GM19452 (cell line): ENCODE data around the gene RBM4B.
"Not testable (repeated sequence)": the region's sequence is repeated elsewhere in the genome, so short reads cannot be mapped to it uniquely, and the experiment has no call there.

ENCODE experiments used
- ATAC-seq: cut with Tn5 transposase; IDR thresholded peaks from one replicate; pipeline ENCODE4 v1.9.1; 2021; ENCODE audit not compliant: unreplicated experiment

RBM4B gene, protein sequence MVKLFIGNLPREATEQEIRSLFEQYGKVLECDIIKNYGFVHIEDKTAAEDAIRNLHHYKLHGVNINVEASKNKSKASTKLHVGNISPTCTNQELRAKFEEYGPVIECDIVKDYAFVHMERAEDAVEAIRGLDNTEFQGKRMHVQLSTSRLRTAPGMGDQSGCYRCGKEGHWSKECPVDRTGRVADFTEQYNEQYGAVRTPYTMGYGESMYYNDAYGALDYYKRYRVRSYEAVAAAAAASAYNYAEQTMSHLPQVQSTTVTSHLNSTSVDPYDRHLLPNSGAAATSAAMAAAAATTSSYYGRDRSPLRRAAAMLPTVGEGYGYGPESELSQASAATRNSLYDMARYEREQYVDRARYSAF

DNA sequence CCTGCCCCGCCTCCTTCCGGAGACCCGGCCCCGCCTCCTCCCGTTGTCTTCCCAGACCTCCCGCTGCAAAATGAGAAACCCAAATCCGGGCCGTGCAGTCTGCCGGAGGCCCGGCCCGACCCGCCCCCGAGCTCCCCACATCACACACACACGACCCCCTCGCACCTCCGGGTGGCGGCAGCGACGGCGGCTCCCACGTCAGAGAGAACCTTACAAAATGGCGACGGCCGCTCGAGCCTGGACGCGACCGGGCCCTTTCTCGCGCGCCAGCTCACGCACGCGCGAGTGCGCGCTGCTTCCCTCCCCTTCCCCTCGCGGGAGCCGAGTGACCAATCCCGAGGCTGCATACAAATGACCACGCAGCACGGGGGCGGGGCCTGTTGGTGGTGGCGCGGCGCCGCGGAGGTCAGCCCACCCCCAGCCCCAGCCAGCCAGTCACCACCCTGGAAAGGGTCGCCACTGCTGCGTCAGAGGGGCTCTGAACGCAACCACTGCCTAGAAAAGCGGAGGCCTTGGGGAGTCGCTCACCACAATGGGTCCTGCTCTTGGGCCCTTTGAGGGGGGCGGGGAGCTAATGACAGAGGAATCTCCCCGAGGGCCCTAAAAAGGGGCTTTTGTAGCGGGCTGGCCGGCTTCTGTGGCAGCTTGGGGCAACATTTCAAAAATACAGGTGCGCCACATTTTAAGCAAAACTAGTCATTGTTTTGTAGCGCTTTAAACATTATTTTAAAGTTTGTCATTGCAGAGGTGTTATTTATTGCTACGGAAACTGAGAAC, at the start of gene RBM4B:
Gene RBM4B, minus strand, starts transcription at position 289 of the 777 bp plus-strand sequence. CDS start 808 bp downstream, outside the sequence.
- ATAC-seq: peak; percentile 88

DNA sequence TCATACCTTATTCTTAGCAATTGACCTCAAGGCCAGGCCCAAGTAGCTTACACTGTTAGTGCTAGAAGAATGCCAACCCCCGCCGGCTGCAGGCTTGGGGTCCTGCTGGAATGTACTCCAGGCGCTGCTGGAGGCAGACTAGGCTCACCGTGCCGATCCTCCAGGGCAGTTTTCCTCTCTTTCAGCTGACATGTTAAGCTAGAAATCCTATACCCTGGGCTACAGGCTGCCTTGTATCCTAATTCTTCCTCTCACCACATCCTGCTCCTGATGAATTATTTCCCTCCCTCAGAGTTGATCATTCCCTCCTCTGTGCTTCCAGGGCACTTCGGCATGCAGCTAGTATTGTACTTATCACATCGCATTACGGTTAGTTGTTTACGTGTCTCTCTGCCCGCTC, 48.0 kb upstream of the RBM4B start:
- ATAC-seq: no peak

DNA sequence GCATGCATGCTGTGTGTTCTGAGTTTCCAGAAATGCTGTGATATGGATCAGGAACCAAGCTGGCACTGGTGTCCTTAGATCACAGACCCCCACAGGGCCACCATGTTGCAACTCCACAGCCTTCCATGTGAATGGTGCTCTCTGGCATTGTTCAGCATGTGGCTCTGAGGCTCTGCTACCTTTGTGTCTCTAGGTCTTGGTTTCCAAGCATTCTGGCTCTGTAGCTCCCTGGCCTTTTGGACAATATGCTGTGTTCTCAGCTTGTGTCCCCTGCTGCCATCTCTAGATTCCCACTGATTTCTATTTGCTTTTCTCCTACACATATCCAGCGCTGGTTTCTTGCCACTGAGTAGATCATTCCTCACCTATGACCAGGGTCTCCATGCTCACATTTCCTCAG, 47.4 kb upstream of the RBM4B start:
- no peak for ATAC-seq

DNA sequence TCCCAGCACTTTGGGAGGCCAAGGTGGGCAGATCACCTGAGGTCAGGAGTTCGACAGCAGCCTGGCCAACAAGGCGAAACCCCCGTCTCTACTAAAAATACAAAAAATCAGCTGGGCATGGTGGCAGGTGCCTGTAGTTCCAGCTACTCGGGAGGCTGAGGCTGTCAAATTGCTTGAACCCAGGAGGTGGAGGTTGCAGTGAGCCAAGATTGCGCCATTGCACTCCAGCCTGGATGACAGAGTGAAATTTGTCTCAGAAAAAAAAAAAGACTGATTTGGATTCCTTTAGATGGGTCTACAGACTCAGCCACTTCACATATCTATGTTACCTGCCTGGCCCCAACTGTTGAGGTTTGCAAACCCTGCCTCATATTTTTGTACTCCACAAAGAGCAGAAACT, 46.5 kb upstream of the RBM4B start:
- ATAC-seq: not testable (repeated sequence)

DNA sequence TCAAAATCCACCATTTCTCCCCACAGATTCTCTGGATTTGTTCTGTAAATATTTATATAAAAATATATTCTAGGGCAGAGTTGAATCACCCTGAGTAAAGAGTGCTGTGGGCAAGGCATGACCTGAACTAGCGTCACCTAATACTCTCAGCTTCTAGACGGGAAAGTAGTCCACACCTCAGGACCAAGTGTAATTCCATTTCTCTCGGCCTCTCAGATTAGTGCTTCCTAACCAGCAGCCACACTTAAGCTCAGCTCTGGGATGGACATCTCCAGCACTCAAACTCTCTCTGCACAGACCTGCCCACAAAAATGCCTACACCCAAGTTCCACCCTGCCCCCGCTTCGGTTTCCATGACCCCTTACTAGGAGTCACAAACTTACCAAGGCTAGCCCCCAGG, 46.0 kb upstream of the RBM4B start:
- ATAC-seq: no peak

DNA sequence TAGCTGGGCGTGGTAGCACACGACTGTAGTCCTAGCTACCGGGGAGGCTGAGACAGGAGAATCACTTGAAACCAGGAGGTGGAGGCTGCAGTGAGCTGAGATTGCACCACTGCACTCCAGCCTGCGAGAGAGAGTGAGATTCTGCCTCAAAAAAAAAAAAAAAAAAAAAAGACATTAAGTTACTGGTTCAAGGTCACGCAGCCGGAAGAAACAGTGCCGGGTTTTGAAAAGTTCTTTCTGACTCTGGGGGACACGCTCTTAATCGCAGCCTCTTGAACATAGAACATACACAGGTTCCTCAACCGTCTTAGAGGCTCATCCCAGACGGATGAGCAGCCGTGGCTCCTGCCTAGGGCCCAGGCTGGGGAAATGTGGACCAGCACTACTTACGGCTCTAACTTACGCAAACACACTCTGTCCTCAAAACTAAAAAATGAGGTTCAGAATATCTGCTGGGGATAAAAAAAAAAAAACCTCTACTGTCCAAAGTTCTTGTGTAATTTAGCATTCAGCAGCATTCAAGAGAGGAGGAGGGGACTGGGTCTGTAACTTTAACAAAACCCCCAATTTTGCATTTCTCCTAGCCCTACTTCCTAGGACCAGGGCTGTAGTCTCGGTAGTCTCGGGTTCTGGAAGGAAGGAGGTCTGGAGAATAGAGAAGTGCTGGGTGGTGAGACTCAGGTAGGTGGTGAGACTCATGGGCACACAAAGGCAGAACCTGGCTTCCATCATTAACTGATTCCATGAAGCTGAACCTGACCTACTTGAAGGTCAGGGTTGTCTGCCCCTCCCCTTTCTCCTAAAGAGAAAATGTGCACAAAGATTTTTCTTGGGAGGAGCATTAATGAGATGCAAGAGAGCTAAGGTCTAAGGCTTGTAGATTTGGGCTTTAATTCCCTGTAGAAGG, 45.3 kb upstream of the RBM4B start:
- no peak for ATAC-seq

DNA sequence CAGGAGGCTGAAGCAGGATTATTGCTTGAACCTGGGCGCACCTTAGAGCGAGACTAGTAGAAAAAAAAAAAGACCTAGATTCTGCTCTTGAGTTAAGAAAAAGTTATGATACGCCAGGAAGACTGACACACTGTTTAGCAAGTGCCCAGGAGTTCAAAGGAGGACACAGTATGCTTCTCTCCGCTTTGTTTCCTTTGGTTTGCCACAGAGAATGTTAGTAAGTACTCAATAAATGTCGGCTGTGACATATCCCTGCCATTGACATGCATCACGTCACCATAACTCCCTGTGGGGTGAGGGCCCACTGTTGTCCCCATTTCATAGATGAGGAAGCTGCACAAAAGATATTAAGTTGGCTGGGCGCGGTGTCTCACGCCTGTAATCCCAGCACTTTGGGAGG, 44.3 kb upstream of the RBM4B start:
- no peak for ATAC-seq

DNA sequence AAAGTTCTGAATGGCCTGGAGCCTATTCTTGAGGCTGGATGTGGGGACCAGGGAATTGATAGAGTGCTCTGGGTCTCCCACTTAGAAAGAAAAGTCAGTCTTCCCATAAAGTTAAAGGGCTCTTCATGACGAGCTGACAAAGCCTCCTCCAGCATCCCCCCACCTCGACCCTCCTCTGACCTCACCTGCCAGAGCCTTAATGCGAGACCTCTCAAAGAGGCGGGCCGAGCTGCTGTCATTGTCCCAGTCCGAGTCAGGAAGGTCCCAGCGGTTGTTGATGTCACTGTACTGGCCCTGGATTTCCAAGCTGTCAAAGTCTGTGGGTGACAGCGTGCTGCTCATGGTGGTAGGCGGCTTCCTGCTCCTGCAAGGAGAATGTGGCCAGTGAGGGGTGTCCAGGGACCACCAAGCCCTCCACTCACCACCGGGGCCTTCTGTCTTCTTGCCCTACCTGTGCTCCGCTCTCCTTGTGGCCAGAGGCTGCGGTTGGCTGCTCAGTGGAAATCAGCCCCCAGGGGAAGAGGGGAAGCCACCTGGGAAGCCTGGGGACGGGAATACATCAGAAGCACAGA, 43.3 kb upstream of the RBM4B start:
- no peak for ATAC-seq

DNA sequence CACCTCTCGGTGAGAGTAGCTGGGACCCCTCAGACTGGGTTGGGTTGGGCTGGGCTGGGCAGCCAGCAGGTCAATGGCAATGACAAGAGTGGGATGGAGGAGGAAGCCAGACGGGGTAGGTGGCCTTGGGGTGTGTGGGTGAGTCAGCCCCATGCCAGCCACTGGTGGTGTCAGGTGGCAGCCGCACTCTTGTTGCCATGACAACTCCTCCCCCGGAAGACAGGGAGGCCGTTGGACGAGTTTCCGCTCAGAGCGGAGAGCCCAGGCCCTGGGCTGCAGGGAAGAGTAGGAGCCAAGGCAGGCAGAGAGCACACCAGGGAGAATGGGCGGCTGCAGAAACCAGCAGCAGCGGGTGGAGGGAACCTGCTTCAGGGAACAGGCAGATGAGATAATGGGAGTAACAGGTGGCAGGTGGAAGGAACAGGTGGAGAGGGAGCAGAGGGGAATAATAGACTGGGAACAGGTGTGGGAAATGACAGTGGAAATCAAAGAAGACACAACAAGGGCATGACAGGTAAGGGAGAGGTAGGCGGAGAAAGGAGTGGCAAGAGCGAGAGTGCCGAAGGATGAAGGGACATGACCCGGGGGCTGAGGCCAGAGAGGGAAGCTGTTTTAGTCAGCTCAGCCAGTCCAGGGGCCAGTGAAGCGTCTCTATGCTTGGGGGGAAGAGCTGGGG, 42.7 kb upstream of the RBM4B start:
- no peak for ATAC-seq

DNA sequence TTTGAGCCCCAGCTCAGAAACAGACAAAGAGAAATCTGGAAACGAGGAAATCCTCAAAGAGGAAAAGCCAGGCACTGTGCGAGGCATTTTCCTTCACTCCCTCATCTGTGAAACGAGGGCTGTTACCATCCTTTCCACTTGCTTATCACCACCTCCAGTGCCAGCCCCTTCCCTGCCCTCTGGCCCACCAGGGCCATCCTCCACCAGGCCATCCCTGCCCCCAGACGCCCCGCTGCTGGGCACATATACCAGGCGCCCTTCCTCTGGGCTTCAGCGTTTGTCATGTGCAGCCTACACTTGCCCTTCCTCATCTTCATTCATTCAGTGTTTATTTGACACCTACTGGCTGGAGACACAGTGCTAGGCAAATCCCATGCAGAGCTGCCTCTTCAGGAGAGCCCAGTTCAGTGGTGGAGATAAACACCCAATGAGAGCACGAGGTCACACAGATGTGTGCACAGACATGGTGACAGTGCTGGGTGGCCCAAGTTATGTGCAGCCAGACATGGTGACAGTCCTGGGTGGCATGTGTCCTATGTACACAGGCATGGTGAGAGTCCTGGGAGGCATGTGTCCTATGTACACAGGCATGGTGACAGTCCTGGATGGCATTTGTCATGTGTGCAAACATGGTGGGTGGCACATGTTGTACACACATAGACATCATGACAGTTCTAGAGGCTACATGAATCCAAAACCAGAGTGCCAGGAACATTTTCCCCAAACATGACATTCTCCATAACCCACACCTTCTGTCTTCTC, 41.6 kb upstream of the RBM4B start:
- no peak for ATAC-seq

DNA sequence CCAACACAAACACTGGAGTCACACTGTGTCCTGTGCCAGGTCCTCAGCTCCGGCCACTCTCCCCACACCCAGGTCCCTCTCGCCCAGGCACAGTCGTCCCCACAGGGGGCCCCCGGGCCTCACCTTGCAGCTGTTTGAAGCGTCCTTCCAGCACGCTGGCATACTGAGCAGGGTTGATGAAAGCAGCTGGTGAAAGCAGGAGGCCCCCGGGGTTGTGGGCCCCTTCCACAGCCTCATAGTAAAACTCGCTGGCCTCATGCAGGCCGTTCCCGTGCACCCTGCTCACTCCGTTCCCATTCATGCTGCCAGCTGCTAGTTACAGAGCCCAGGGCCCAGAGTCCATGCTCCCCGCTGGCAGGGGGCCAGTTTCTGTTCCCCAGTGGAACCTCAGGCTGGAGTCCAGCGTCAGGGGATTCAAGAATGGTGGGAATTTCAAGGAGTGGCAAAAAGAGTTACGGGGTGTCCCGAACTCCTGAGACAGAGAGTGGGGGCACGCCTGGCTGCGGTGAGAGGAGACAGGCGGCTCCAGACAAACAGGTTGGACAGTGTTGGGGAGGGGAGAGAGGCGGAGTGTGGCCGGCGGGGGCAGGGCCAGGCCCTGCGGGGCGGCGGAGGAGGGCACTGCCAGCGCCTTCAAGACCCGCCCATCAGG, 40.8 kb upstream of the RBM4B start:
- ATAC-seq: no peak

DNA sequence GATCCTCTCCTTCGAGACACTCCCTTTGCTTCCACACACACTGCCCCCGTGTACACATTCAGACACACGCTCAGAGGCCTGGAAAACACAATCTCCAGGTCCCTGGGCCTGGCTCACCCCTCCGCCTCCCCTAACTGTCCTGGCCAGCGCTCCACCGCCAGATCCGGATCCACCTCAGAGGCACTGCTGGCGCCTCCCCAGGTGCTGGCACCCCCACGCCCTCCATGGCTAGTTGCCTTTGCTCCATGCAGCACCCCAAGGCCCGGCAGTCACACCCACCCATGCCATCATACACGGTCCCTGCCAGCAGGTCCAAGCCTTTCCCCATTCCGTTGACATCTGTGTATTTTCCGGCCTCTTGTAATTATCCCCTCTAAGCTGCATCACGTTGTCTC, 40.2 kb upstream of the RBM4B start:
- no peak for ATAC-seq

DNA sequence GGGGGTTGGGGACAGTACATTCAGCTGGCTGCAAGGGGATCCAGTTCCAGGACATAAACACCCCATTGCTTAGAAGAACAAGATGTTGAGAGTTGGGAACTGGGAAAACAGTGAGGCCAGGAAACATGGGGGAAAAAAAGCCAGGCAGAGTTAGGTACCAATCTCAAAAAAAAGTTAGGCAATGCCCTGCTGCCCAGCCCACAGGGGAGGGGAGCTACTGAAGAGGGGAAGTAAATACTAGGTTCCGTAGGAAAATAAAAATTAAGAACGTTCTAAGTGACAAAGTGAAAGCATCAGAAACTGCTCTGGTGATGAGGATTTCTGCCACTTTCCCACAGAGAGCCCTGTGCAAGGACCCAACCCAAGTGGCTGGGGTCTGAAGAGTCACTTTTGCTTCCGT, 39.3 kb upstream of the RBM4B start:
- no peak for ATAC-seq

DNA sequence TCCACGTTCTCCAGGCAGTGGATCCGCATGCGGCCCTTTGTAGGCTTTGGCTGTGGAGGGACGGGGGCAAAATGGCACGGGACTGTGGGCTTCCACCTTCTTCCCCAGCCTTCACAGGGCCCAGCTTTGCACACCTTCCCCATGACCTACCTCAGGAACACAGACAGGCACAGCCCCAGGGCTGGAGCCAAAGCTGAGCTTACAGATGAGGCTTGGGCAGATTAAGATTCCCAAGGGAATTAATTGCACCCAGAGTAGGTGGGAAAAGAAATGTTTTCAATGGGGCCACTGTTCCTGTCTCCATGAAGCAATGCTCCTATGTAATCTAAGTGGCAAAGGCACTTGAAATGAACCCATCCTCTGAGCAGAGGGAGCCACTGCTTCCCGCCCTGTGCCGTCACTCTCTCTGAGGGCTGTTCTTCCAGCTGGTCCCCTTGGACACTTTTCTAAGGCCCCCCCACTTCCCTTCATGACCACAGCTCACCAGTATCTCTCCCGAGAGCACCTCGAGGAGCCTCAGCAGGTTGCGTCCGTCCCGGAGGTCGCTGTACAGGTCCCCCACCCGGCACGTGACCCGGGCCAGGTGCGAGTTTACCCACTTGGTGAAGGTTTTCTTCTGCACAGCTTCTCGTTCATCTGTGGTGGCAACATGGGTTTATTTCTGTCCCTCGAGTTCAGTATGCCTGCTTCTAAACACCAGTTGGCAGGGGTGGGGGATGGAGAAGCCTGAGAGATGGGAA, 37.8 kb upstream of the RBM4B start:
- no peak for ATAC-seq

DNA sequence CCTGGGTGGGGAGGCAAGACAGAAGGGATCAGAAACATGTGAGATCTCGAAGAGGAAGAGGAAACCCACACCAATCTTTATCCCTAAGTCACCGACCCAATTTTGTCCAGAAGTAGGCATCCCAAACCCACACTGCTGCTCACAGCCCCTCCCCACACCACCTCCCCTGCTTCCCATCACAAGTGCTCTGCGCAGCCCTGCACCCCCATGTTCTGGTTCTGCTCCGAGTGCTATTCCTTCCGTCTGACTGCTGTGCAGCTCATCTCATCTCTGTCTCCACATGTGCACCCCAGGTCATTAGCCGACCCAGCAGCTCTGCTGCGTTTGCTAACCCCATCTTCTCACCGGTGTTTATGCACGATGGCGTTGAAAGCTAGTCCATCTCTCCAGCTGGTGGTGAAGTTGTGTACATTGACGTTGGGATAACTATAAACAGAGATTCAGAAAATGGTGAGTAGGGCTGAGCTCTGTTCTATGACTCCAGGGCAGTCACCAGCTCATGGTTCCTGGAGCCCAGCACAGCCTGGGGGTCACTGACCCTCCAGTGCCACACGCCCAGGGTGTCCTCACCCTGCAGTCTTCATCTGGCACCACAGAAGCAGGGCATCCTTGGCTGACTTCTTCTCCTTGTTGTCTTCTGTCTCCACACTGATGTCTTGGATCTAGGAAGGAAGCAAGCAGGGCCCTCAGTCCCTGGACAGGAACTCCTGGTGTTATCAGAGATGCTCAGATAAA, 36.2 kb upstream of the RBM4B start:
- ATAC-seq: no peak

DNA sequence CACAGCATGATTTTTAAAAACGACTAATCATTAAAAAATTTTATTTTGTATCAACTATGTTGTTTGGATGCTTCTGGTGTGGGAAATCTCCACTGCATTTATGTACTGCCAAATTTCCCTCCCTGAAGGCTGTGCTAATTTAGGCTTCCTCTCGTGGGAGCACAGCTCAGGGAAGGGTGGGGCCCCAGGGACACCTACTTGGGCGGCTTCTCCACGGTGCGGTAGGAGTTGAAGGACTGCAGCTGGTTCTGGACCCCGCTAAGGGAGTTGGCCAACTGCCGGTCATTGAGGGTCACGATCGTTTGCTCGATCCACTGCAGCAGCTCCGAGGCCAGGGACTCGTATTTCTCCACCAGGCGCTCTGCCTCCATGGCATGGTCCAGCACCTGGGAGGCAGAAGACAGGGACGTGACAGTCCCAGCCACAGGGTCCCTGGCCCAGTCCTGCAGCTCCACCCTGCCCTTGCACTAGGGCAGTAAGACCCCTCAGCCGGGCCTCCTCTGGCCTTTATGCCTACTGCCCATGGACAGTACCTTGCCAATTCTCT, 32.8 kb upstream of the RBM4B start:
- ATAC-seq: no peak

DNA sequence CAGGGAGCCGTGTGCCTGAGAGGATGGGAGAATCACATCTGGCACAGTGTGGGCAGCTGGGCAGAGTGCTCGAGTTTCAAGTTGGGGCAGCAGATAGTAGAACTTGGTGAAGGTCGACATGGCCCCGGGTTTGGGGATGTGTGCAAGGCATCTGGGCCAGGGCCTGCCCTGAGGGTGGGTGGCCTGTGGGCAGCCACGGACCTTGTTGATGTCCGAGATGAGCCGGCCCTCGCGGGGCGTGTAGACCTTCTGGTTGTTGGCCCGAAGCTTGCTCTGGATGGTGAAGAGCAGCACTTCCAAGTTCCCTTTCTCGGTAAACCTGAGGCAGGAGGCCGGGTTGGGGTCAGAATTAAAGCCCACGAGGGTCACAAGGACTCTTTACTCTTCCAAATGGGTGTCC, 31.0 kb upstream of the RBM4B start:
- no peak for ATAC-seq

DNA sequence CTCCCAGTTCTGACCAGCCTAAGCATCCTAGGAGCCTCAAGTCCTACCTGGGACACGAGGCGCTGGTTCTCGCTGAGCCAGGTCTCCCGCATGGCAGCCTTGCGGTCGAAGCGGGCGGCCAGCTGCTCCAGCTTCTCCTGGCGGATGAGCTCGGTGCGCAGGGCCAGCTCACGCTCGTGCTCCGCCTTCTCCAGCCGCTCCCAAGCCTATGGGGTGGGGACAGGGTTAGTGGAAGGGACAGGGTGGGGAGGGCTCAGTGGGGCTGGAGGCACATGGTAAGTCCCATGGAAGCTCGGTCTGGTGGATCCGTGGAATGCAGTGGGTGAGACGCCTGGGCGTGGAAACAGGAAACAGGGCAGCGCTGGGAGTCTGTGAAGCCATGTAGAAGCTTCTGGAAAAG, 30.4 kb upstream of the RBM4B start:
- ATAC-seq: no peak
